Measurements from ENCODE around the gene PCDHA1.

GRCh38 chr5:140996060-140996459 lies 210.1 kb downstream of the PCDHA1 start:
- no peak for TF ChIP-seq YY1 (IDR thresholded peaks at IDR 0.05; ENCODE audit: low read depth)
- no peak for TF ChIP-seq EP300 (IDR thresholded peaks at IDR 0.05; ENCODE audit: borderline replicate concordance)
